Fibroblast of pulmonary artery (primary cell): ENCODE measurements around the gene ZDHHC22.

Experiments
- DNase-seq: peaks from one replicate; pipeline ENCODE4 v3.0.0-alpha.2; 2010; ENCODE audit warnings: low read depth
- H3K4me3 ChIP-seq: replicated peaks from 2 replicates; pipeline ENCODE4 v1.5.1; 2011; ENCODE audit warnings: low read depth, mild to moderate bottlenecking, control low read depth, low read length, moderate library complexity
- TF ChIP-seq, protein P1 (sequence below): IDR thresholded peaks from 2 replicates; pipeline ENCODE4 v1.5.1; 2011; ENCODE audit warnings: mild to moderate bottlenecking, control low read depth, low read length, inconsistent platforms; ENCODE audit errors: missing control alignments

Gene ZDHHC22

GRCh38 chr14:77139540-77140358, 1.8 kb downstream of the ZDHHC22 start:
- TF ChIP-seq, protein P1, sequence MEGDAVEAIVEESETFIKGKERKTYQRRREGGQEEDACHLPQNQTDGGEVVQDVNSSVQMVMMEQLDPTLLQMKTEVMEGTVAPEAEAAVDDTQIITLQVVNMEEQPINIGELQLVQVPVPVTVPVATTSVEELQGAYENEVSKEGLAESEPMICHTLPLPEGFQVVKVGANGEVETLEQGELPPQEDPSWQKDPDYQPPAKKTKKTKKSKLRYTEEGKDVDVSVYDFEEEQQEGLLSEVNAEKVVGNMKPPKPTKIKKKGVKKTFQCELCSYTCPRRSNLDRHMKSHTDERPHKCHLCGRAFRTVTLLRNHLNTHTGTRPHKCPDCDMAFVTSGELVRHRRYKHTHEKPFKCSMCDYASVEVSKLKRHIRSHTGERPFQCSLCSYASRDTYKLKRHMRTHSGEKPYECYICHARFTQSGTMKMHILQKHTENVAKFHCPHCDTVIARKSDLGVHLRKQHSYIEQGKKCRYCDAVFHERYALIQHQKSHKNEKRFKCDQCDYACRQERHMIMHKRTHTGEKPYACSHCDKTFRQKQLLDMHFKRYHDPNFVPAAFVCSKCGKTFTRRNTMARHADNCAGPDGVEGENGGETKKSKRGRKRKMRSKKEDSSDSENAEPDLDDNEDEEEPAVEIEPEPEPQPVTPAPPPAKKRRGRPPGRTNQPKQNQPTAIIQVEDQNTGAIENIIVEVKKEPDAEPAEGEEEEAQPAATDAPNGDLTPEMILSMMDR: peak; percentile 37
- DNase-seq: peak; percentile 24
- no peak overlapping the region for H3K4me3 ChIP-seq

DNA sequence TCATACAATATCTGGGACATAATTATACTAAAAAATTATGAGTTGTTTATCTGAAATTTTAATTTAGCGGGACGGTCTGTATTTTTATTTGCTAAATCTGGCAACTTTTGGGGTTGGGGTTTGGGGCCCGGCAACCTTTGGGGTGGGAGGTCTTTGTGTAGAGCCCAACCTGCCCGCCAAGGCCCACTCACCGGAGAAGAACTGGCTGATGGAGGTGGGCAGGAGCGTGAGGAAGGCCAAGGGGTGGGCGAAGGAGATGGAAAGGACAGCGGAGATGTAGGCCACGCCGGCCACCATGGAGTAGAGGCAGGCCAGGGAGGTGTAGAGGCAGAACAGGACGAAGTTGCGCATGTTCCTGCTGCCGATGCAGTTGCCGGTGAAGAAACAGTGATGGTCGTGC, 2.6 kb downstream of the ZDHHC22 start:
- no peak overlapping the region for H3K4me3 ChIP-seq
- TF ChIP-seq, protein P1: no peak
- DNase-seq: no peak

DNA sequence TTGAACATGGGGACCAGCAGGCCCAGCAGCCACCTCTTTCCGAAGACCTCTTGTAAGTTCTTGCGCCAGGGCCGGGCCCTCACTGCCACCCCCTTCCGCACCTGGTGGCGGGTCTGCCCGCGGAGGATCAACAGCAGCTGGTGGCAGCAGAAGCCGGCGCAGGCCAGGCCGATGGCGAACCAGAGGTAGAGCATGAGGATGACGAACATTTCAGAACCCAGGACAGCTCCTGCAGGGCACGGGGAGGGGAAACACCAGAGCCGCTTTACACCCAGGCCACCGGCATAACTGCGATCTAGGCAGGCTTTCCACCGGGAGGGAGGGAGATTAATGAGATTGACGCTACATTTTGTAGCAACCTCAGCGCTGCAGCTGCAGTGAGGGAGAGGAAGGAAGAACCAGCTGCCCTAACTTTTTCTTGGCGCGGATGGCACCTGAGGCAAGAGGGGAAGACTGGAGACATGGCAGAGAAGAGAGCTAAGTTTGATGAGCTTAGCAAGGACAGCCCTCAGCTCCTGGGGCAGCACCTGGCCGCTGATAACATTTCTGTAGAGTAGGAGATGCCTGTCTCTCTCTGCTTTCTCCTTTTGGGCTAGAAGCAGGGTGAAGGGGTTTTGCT, 7.8 kb downstream of the ZDHHC22 start:
- TF ChIP-seq, protein P1: no peak
- H3K4me3 ChIP-seq: no peak overlapping the region
- peak; percentile 82 for DNase-seq

- no peak for DNase-seq
- H3K4me3 ChIP-seq: no peak overlapping the region
Observed at GRCh38 chr14:77131871-77132486, 9.6 kb downstream of the ZDHHC22 start.

DNA sequence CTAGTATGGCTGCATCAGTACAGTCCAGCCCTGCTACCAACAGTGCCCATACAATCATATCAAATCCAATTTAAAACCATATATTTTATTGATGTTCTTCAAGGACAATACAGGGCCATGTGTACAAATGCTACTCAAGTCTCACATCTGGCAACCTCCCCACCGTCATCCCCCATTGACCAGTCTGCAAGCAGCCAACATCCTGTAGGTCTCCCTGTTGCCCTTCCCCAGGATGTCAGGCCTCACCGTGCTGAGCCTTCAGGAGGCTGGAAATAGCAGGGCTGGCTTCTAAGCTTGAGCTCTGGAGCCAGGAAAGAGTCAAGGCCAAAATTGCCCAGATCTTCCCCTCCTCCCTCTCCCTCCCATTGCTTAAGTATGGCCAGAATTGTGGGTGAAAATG, 10.4 kb downstream of the ZDHHC22 start:
- no peak for DNase-seq
- TF ChIP-seq, protein P1: no peak
- no peak overlapping the region for H3K4me3 ChIP-seq

More at GRCh38 chr14:77131871-77132486, 9.6 kb downstream of the ZDHHC22 start:
- TF ChIP-seq, protein P1: no peak

- TF ChIP-seq, protein P1: no peak
- no peak overlapping the region for H3K4me3 ChIP-seq
- DNase-seq: no peak
Observed at GRCh38 chr14:77130386-77130785, 11.2 kb downstream of the ZDHHC22 start.
